Vagina (tissue), 2 donors: ENCODE results near the gene UTP25. TPM values are rescaled to one million over a fixed set of nuclear protein-coding genes. Genes with fewer than 3 reads are reported as not detected.

Source experiments
- DNase-seq, 2 donors: peaks; one replicate each; pipeline ENCODE4 v3.0.0-alpha.2; 2017; ENCODE audit errors: extremely low spot score in 2 of 2
- H3K27ac ChIP-seq: fragments of 200-600 bp; sonication (generic); one replicate; pipeline ENCODE4 v1.5.1; 2019
- H3K27me3 ChIP-seq: fragments of 200-600 bp; sonication (generic); one replicate; pipeline ENCODE4 v1.5.1; 2019
- H3K36me3 ChIP-seq, 2 donors: fragments of 200-600 bp; sonication (generic); one replicate each; pipeline ENCODE4 v1.5.1; 2017 to 2019
- H3K4me1 ChIP-seq: fragments of 200-600 bp; sonication (generic); one replicate; pipeline ENCODE4 v1.5.1; 2019
- H3K4me3 ChIP-seq, 2 donors: fragments of 200-600 bp; sonication (generic); 1 replicate in 1 of 2; 2 replicates in 1 of 2; pipeline ENCODE4 v1.5.1; 2016 to 2019
- H3K9me3 ChIP-seq: fragments of 200-600 bp; sonication (generic); one replicate; pipeline ENCODE4 v1.5.1; 2019
- POLR2A ChIP-seq, 2 donors: fragments of 450-650 bp; IDR thresholded peaks; one replicate each; pipeline ENCODE4 v1.6.1; 2017; ENCODE audit warnings: antibody characterized with exemption in 2 of 2, mild to moderate bottlenecking in 2 of 2, moderate library complexity in 2 of 2
- POLR2AphosphoS5 ChIP-seq, 2 donors: sonication (generic); formaldehyde crosslinking; IDR thresholded peaks; one replicate each; pipeline ENCODE4 v1.9.0; 2017; ENCODE audit warnings: antibody characterized with exemption in 2 of 2, mild to moderate bottlenecking in 2 of 2, low read depth in 1 of 2; ENCODE audit not compliant: insufficient read depth in 1 of 2
- intact Hi-C: fragments of 100-400 bp; cut with DNase I; formaldehyde crosslinking; loops from one replicate; pipeline ENCODE4 v1.15.1; 2023
- total RNA-seq: library from RNA; depleted of rRNA; stranded (reverse); fragments of >200 nt; gene quantifications from one replicate; pipeline ENCODE4 v1.2.3, GENCODE V29; 2016
- TF ChIP-seq, protein P1 (sequence below), 3 experiments: fragments of 450-650 bp in 2 of 3; fragments of 200-600 bp in 1 of 3; sonication (generic) in 1 of 3; IDR thresholded peaks; one replicate each; pipeline ENCODE4 v1.5.1; 2017 to 2019; ENCODE audit warnings: antibody characterized with exemption in 3 of 3, mild to moderate bottlenecking in 2 of 3, moderate library complexity in 2 of 3

UTP25 gene
- total RNA-seq, 1 donor from 2014 or later: 5.9 TPM

DNA sequence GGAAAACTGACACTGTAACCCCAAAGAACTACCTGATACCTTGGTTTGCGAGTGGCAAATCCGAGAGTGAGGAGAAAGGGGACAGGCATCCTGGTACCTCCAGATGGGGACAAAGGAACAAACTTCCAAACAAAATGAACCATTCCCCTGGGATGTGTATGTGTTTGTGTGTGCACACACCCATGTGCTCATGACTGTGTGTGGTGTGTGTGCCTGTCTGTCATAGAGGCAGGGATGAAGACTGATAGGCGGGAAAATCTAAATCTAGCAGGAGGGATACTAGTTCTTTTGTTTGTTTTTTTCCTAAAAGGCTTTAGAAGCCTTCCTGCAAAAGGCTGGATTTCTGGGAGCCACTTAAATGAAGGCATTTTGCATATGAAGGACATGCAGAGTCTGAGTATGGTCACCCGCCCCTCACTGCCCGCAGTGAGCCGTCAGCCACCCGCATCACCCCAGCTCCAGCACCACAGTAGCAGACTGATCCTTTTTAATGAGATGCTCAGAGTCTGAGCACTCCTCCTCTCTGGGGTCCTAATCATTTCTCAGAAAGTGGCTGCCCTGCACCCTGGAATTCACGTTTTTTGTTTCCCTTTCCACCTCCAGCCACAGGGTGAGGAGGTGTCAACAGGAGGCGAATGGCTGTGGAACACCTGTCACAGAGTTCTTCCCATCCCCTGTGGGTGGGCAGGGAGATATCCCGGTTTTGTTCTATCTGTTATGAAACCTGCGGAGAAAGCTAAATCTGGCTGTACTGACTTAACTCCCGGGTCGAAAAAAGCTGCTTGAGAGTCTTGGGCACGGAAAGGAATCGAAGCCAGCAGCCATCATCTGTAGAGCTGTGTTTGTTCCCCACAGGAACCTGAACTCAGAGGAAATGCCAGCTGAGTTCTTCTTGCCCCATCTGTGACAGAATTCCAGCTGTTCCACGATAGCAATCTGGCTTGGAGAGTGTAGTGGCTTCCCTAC lies 34.9 kb downstream of the UTP25 start:
- DNase-seq: no peak
- intact Hi-C loops: loop anchor here (5.0 kb wide), 1 partner anchor 125 kb away; no protein-coding TSS in a partner anchor
- Histone ChIP-seq H3K9me3 (no peaks in the 10 kb centered on the region), H3K27me3 (no peaks in the 10 kb centered on the region), H3K27ac (no peak overlapping the region), H3K36me3 (no peaks in the 10 kb centered on the region), H3K4me3 (no peak overlapping the region), H3K4me1 (no peaks in the 10 kb centered on the region)
- TF ChIP-seq POLR2AphosphoS5 (IDR thresholded peaks at IDR 0.05; ENCODE audit: insufficient read depth in 1 of 2, low read depth in 1 of 2): no peak
- TF ChIP-seq POLR2A (IDR thresholded peaks at IDR 0.05): no peak
- TF ChIP-seq, protein P1, sequence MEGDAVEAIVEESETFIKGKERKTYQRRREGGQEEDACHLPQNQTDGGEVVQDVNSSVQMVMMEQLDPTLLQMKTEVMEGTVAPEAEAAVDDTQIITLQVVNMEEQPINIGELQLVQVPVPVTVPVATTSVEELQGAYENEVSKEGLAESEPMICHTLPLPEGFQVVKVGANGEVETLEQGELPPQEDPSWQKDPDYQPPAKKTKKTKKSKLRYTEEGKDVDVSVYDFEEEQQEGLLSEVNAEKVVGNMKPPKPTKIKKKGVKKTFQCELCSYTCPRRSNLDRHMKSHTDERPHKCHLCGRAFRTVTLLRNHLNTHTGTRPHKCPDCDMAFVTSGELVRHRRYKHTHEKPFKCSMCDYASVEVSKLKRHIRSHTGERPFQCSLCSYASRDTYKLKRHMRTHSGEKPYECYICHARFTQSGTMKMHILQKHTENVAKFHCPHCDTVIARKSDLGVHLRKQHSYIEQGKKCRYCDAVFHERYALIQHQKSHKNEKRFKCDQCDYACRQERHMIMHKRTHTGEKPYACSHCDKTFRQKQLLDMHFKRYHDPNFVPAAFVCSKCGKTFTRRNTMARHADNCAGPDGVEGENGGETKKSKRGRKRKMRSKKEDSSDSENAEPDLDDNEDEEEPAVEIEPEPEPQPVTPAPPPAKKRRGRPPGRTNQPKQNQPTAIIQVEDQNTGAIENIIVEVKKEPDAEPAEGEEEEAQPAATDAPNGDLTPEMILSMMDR (IDR thresholded peaks at IDR 0.05): no peak

DNA sequence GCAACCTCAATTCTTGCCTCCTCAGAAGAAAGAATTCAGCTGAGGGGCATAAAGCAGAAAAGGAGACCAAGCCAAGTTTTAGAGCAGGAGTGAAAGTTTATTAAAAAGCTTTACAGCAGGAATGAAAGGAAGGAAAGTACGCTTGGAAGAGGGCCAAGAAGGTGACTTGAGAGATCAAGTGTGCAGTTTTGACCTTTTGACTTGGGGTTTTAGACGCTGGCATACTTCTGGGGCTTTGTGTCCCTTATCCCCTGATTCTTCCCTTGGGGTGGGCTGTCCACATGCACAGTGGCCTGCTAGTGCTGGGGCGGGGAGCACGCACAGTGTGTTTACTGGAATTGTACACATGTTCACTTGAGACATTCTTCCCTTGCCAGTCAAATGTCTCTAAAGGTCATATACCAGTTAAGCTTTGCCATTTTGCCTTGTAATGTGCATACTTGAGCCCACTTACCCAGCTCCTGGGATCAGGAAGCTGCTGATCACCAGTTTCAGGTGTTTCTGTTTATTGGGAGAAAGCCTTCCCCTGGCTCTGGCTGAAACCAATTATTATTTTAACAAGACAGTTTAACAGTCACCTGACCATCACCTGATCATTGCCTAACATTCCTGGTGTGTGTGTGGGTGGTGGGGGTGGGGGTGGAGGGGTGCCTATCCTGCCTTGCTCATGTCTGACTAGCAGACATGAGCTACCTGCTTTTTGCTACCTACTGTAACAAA lies 36.2 kb downstream of the UTP25 start:
- Histone ChIP-seq H3K36me3 (no peaks in the 10 kb centered on the region), H3K27me3 (no peaks in the 10 kb centered on the region), H3K4me1 (no peaks in the 10 kb centered on the region), H3K9me3 (no peaks in the 10 kb centered on the region), H3K27ac (no peak overlapping the region), H3K4me3 (no peak overlapping the region)
- no peak for TF ChIP-seq POLR2AphosphoS5 (IDR thresholded peaks at IDR 0.05; ENCODE audit: insufficient read depth in 1 of 2, low read depth in 1 of 2)
- no peak for TF ChIP-seq POLR2A (IDR thresholded peaks at IDR 0.05)
- intact Hi-C loops: loop anchor here (5.0 kb wide), 1 partner anchor 123 kb away; no protein-coding TSS in a partner anchor
- no peak for DNase-seq

DNA sequence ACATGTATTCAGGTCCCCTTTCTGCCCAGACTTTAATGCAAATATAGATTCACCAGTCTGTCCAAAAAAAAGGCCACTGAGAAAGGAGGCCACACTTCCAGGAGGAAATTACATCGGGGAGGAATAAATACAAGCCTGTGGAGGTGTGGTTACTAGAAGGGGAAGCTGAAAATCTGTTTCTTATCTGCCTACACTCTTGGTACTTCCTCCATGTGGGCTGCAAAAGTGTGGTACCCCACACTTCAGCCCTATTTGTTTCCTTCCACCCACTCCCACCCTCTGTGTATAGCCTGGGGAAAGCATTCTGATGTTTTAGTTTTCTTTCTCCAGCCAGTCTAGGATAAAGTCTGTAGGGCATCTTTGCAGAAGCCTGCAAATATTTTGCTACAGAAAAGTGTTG lies 38.4 kb downstream of the UTP25 start:
- Histone ChIP-seq H3K4me1 (no peaks in the 10 kb centered on the region), H3K9me3 (no peaks in the 10 kb centered on the region), H3K27me3 (no peaks in the 10 kb centered on the region), H3K4me3 (no peak overlapping the region), H3K36me3 (no peaks in the 10 kb centered on the region), H3K27ac (no peak overlapping the region)
- DNase-seq: no peak
- intact Hi-C loops: no loop called here
- TF ChIP-seq POLR2AphosphoS5 (IDR thresholded peaks at IDR 0.05; ENCODE audit: insufficient read depth in 1 of 2, low read depth in 1 of 2): no peak
- TF ChIP-seq, protein P1 (IDR thresholded peaks at IDR 0.05): no peak
- no peak for TF ChIP-seq POLR2A (IDR thresholded peaks at IDR 0.05)

DNA sequence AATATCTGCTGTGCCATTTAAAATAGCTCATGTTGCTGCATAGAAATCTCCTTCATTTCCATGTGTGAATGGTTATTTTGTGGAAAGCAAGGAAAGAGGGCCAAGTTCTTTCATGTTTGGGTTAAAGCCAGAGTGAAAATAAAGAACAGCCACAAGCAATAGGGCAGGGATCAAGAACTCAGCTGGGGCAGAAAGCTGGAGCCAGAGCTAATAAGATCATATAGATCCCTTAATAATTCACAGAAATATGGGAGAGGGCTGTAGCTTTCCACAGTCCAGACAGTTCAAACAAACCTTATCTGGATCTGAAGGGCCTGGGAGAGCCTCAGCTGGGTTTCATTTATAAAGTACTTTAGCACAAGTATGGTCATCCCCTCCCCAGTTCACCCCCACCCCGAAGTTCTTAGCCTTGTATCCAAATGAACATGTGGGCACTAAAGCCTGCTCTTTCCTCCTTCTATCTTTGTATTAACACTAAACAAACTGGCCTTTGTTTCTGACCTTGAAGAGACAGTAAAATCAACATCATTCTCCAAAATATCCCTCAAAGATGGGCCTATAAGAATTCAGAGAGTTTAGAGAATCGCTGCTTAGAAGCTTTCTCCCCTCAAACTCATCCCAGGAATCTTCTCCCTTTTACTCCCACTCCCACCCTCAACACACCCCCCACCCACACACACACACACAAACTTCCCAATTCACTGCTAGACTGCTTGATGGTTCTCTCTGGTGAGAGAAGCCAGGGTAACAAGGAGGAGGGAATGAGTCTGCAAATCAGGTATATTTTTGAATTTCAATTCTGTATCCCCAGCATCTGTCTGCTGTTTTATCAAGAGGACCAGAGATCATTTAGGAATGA lies 41.7 kb downstream of the UTP25 start:
- TF ChIP-seq, protein P1 (IDR thresholded peaks at IDR 0.05): no peak
- TF ChIP-seq POLR2AphosphoS5 (IDR thresholded peaks at IDR 0.05; ENCODE audit: insufficient read depth in 1 of 2, low read depth in 1 of 2) (no peak), POLR2A (IDR thresholded peaks at IDR 0.05) (no peak)
- Histone ChIP-seq H3K27me3 (no peaks in the 10 kb centered on the region), H3K4me3 (no peak overlapping the region), H3K27ac (no peak overlapping the region), H3K4me1 (no peaks in the 10 kb centered on the region), H3K36me3 (no peaks in the 10 kb centered on the region), H3K9me3 (no peaks in the 10 kb centered on the region)
- intact Hi-C loops: no loop called here
- no peak for DNase-seq
